ENCODE data around the gene TMEM30B.
"Not testable (repeated sequence)": the region's sequence is repeated elsewhere in the genome, so short reads cannot be mapped to it uniquely, and the experiment has no call there.

TMEM30B gene

DNA sequence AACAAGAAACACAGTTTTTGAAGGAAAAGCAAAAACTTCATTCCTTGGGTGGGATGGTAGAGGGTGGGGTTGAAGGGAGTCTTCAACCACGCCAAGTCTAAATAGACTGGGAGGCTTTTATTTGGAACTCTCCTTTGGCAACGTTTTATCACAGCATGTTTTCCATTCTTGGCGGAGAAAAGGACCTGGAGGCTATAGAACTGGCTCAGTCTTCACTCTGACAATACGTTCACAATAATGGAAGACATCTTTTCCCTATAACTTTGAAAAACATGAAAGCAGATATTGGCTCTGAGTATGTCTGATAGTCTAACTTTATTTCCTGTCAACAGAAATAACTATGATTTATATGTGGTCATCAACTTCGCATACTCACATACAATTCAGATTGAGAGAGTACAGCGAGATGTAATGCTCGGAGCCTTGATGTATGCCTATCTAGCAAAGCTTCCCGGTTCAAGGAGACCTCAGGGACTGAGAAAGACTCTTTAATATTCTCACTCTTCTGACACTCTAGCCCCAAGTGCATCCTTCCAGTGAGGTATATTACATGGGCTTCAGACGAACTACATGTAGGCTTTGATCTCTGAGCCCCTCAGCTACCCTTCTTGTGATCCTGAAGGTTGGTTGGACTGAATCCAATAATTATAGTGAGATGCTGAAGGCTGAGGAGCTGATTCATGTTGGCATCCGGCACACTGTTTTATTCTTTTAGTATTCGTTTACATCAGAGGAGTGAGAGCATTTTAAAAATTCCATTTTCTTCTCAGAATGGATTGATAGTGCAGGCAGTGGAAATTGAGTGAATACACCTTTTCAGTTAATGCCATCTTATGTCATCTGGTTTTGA is 14.0 kb downstream of the TMEM30B start:
- DNase-seq (ENCODE audit: low read depth, low spot score), result no peak

DNA sequence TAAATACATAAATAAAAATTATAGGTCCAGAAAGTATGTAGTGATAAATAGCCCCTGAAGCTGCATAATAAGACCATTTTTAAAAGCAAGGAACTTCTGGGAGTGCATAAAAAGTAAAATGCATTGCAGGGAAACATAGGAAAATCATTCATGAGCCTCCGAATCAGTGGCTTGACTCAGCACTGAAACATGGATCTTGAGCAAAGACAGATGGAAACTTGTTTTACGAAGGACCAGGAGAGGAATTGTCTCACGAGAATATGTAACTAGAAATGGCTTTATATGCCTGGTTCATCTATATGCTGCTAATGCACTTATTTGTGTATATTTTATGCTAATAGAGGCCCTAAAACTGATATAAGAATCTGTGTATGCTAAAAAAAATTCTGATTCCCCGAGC is 14.7 kb downstream of the TMEM30B start:
- DNase-seq (ENCODE audit: low read depth, low spot score), result no peak

DNA sequence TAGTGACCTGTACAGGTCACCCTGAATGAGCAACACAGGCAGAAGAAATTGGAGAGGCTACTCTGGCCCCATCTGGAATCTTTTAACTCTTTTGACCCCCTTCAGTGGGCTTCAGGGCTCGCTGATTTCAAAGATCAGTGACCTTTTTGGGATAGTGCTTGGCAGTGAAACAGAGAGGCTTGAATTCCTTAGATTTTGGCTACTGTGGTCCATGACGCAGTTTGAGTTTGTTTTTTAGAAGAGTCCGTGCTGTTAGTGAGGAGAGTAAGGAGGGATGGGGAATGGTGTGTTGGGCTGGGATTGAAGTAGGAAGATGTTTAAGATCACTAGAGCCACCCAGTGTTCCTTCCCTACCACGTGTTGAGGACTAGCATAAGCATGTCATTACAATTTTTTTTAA is 16.5 kb downstream of the TMEM30B start:
- no peak for DNase-seq (ENCODE audit: low read depth, low spot score)

DNA sequence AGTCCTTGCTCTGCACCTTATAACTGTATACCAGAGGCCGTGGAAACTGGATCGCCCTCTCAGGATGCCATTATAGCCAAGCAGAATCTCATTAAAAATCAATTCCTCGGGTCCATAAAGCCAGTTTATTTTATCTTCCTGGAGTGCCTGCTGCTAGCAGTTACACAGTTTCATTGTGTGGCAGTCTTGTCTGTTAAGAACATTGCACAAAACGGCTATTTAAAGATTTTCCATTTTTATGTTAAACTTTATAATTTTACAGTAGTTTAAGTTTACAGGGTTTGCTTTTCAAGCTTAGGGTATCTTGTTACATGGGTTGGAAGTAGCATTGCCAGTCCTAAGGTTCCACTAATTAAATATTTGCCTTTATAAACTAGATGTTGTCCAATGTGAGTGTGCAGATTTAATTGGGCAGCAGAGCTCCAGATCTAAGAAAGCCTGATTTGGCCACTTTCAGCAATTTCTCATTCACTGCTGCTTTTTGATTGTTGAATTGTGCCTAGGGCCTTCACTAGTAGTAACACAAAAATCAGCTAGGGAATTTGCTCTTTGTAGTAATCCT is 17.0 kb downstream of the TMEM30B start:
- no peak for DNase-seq (ENCODE audit: low read depth, low spot score)

DNA sequence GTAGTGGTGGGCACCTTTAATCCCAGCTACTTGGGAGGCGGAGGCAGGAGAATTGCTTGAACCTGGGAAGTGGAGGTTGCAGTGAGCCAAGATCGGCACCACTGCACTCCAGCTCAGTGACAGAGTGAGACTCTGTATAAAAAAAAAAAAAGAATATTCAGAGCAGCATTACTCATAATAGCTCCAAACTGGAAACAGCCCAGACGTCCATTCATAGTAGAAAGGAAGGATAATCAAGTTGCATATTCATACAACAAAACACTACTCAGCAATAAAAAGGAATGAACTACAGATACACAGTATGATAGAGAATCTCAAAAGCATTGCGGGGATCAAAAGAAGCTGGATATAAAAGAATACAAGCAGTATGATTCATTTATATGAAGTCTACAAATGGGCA is 19.1 kb downstream of the TMEM30B start:
- DNase-seq (ENCODE audit: low read depth, low spot score), result no peak

DNA sequence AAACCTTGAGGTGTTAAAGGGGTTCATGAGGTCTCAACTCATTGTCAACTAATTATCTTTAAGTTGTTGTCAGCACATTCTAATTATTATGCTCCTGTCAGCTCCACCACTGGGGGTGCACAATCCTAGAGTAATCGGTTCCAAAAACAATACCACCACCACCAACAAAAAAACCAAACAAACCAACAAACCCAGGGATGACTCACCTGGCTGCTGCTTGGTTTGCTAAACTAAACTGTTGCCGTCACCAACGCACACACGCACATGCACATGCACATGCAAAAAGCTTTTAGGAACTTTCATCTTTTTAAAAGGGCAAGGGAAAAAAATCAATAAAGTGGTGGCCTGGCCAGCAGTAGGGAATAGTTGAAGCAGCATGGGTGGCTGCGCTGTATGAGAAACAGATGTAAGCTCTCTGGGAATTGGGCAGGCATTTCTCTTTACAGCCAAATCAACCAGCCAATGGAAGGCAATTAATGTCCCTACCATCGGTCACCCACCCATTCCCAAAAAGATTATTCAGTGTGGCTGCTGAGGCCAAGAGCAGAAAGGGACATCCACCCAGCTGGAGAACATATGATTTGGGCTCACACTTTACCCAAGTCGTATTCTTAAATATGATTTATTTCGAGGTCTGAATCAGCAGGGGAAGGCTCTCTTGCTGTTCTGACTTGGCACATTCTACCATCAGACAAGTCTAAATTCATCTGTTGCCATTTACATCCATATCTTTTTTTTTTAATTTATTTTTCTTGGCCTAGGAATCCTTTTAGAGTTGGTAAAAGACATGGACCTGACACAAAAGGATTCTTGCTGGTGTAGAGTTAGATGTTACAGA is 20.0 kb downstream of the TMEM30B start:
- no peak for DNase-seq (ENCODE audit: low read depth, low spot score)

DNA sequence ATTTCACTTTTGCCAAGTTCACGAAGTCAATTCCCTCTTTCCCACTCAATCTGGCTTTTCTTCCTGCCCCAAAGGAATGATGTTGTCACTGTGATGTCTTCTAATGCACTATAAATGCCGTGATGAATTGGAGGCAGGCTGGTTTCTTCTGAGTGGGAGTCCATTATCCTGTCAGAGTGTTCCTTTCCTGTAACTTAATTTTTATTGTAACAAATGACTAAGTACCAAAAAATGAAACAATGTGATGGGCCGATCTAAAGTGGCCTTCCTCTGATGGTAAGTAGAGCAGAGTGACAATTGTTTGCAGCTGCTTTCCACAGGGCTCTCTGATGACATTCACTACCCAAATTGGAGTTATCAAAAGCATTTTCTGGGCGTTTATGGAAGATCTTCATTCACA is 22.2 kb downstream of the TMEM30B start:
- DNase-seq (ENCODE audit: low read depth, low spot score), result no peak

DNA sequence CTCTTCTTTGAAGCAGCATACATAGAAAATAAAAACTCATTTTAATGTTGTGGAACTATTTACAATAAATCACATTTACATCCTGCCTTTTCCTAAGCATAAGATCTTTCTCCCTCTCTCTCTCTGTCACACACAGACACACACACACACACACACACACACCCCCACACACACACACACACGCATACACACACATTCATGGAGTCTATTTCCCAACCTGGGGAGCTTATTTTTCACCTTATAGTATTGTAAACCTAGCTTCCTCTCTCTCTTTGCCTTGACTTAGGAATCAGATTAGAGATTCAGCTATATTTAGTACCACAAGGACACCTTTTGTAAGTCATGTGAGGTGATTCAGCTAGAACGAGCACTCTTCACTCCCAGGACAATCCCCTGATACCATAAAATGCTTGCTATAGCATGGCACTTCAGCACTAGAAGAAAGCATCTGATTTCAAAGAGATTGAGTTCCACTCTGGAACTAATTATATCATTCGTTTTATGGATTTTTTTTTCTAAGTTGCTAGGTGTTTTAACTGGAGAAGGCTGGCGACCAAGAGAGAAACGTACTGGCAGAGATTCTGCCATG is 23.6 kb downstream of the TMEM30B start:
- DNase-seq (ENCODE audit: low read depth, low spot score), result no peak

DNA sequence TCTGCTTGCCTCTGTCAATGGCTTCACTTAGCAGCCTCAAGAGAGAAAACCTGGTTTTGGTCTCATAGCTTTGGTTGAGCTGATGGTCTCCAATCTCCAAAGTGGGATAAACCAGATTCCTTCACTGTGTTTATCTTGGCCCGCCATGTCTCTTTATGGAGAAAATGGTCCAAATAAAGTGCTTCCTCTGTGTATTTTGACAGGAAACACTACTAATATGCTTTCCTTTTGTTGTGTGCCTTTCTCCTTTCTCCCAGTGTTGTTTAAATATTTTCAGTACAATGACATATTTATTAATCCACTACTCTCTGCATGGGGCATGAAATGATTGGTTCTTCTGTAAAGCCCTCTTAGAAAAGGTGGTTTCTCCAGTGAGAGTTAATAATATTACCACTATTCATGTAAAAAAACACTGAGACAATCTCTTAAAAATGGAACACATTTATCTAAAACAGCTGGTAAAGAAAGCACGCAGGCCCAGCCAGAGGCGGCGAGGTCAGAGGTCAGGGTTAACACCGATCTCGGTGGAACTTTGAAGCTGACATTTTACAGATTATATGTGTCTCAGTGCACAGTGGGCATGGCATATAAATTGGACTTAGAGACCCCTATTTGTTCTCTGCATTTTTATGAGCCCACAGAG is 24.2 kb downstream of the TMEM30B start:
- DNase-seq (ENCODE audit: low read depth, low spot score), result no peak

DNA sequence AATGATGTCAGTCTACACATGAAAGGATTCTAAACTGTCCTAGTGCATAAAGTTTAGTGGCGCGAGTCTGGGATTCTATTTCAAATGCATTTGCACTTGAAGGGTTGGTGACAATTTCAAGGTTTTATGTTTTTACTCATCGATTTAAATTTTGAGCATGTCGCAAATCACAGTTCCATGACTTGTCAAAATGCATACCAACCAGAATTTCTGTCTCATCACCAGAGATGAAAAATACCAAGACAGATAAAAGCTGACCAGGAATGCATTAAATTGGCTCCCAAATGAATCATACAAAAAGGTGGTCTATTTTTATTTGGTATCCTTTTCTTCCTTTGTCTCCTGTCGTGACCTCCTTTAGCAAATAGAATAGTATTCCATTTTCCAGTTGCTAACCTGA is 25.2 kb downstream of the TMEM30B start:
- no peak for DNase-seq (ENCODE audit: low read depth, low spot score)

DNA sequence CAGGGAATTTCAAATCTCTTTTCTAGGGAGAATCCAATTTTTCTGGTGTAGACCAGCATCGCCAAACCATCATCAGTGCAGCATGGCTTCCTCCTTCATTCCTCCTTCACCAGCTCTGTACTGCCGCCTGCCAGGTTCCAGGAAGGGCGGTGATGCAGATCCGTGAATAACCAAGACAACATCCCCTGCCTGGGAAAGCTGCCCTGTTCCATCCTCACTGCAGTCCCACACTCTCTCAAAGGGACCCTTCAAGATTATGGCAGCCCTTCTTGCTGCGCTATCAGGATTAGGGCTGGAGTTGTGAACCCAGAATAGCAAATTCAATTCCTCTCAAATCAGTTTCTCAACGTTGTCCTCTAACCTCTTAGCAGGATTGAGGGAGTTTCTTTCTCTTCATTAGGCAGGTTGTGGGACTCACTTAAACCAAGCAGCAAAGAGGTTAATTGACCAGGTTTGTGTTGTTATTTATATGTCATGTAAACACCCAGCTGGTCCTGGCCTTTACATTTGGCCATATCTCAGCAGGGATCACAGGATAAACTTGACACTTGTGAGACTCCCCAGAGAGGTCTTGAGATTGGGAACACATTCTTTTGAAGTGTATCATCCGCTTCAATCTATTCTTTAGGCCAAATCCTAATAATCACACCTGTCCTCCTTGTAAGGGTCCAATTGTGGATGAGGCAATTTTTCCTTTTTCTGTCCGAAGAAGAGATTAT is 26.2 kb downstream of the TMEM30B start:
- DNase-seq (ENCODE audit: low read depth, low spot score), result no peak

DNA sequence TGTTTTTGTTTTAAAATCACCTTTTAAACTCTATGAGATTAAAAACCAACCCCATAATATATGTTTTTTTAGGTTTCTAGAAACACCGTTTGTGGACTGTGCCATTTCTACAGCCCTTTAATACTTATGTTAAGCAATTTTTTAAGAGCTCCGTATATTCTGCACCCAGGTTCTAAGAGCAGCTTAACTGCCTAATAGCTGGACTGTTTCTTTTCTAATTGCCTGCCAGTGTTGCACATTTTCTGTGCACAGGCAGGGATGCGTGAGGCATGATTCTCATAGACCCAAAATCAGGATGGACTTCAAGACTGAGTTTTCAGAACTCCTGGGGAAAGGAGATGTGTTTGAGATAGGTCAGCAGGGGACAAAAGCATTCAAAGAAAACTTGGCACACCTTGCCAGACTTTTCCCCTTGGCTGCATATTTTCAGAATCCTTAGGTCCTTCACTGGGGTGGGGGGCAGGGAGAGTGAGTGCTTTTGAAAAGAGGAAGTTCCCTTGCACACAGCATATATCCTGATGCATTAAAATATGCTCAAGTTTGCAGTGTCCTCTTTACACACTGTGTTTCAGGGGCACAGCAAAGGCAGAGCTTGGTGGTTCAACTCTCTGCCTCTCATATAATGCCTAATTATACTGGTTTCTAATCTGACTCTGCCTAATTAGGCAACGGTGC is 27.9 kb downstream of the TMEM30B start:
- DNase-seq (ENCODE audit: low read depth, low spot score), result no peak

DNA sequence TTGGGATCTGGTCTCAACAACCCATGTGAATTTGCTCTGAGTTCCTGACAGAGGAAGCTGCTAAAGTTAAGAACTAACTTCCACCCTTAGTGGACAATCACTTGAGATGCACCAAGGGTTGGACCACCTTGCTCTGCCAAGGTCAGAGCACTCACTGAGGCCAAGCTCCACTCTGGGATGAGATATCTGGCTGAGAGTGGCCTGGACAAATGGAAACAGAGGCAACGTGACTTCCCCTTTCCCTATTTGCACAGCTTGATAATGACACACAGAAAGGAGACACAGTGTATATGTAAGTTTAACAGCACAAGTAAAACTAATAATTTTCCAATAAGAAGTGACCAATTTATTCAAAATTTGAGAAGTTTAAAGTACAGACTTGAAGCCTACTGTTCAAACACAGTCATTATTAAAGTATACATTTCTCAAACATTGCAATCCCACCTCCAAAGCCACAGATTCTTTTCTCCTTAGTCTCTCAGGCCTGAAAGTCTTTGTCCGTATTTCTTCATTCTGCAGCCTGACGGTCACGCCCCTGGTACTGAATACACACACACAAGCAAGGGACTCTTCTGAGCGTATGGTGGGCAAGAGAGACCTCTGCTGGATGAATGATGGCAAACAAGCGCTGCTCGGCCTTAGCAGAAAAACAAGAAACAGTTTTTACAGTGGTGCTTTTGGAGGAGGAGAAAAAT is 28.6 kb downstream of the TMEM30B start:
- DNase-seq (ENCODE audit: low read depth, low spot score), result peak; percentile 22

DNA sequence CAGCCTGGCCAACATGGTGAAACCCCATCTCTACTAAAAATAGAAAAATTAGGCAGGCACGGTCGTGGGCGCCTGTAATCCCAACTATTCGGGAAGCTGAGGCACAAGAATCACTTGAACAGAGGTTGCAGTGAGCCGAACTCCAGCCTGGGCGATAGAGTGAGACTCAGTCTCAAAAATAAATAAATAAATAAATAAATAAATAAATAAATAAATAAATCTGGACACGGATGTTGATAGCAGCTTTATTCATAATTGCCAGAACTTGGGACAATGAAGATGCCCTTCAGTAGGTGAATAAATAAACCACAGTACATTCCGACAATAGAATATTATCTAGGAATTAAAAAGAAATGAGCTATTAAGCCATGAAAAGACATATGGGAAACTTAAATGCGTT is 31.1 kb downstream of the TMEM30B start:
- no peak for DNase-seq (ENCODE audit: low read depth, low spot score)

DNA sequence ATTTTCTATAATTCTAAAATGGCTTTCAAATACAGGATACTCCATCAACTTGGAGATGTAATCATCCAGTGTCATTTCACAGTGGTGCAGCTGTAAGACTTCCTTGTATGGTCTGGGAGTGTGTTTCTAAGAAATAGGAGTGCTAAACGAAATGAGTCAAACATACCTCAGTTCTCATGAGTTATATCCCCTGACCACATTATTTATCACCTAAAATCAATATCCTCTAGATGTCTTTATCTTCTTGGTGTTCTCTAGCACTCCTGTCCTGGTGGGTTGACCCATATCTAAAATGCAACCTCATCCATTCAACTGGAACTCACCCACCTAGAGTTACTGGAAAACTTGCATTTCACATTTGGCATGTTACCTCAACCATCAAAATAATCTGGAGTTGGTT is 33.2 kb downstream of the TMEM30B start:
- no peak for DNase-seq (ENCODE audit: low read depth, low spot score)

DNA sequence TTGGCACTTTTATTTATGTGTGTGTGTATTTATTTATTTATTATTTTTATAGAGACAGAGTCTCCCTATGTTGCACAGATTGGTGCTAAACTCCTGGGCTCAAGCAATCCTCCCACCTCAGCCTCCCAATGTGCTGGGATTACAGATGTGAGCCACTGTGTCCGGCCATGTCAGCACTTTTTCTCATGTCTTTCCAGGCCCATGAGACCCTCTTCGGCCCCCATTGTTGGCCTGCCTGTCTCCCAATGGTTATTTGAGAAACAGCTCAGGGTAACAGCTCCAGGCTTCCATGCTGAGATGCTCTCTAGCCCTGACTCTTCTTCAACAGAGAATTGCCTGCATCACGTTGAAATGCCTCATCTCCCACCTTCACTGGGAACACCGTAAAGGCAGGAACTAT is 34.4 kb downstream of the TMEM30B start:
- no peak for DNase-seq (ENCODE audit: low read depth, low spot score)

DNA sequence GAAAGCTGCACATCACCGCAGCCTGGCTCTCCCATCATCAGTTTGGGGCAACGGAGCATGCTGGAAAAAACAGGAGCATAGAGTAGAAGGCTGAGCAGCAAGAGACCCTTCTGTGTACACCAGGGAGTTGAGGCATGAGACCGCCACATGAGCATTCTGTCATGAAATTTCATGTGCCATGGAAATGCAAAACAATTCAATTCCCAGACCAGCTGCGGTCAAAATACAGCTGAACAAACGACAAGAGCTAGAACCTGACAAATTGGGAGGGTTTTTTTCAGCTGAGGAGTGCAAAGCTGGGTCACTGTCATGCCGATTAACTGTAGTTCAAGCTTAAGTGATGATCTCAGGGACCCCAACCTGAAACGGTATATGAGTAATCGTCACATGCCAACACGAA is 37.1 kb downstream of the TMEM30B start:
- no peak for DNase-seq (ENCODE audit: low read depth, low spot score)

DNA sequence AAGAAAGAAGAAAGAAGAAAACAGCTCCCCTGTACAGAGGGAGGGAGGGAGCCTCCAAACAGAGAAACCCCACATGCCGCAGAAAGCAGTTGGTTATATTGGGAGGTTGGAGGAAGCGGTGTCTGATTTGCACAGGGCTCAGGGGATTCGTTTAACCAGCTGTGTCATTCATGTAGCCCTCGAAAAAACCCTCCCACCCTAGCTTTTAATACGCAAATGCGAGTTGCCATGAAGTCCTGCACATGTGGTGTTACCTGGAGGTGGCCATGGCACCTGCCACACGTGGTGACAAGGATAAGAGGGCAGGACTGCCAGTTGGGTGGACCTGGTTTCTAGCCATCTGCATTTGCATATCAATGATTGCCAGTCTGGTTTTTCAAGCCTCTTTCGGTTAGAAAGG is 40.9 kb downstream of the TMEM30B start:
- DNase-seq (ENCODE audit: low read depth, low spot score), result no peak

DNA sequence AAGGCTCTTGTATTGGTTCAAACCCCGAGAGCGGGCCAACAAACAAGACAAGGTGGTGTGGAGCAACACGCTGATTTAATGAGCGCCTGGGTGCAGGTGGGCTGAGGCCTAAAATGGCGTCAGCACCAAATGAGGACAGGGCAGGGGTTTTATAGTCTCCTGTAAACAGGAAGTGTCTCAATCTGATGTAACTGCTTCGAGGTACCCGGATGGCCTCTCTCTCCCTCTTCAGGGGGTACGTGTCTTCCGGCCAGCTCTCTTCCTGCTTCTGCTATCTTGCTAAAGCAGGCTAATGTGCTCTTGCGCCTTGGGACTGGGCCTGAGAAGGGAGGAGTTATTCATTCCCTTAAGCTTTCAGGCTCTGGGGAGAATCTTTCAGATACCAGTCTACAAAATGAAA is 41.9 kb downstream of the TMEM30B start:
- DNase-seq (ENCODE audit: low read depth, low spot score), result not testable (repeated sequence)
